Measurements from ENCODE around the gene CABCOCO1.
"Not testable (repeated sequence)": the region's sequence is repeated elsewhere in the genome, so short reads cannot be mapped to it uniquely, and the experiment has no call there.

CABCOCO1 gene

DNA sequence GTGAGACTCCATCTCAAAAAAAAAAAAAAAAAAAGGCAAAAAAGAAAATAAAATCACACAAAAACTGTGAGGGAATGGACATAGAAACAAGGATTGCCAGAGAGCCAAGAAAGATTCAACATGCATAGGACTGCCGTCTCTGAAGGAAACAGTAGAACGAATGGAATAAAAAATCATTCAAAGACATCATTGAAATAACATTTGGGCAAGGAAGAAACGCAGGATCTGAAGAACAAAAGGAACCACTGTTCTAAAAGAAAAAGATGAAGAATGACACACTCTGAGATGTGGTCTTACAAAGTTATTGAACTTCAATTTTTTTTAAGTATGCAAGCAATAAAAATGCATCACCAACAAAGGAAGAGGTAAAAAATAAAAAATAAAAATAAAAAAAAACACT, 57.2 kb downstream of the CABCOCO1 start:
- DNase-seq, result no peak

DNA sequence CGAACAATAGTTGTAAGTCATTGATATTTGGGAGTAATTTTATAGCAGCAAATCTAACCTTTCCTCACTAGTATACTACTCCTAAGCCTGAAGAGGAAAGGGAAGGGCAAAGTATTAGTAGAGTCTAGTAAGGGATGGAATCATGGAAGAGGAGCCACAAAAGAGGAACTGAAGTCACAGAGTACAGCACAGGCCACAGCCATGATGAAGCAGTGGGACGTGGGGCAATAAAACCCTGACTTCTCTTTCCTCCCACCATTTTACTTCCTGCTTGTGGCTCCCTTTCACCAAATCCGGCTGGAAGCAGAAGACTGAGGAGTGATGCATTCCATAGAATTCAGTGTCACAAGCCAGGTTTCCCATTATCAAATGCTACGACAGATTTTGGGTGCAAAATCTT, 58.7 kb downstream of the CABCOCO1 start:
- no peak for DNase-seq

DNA sequence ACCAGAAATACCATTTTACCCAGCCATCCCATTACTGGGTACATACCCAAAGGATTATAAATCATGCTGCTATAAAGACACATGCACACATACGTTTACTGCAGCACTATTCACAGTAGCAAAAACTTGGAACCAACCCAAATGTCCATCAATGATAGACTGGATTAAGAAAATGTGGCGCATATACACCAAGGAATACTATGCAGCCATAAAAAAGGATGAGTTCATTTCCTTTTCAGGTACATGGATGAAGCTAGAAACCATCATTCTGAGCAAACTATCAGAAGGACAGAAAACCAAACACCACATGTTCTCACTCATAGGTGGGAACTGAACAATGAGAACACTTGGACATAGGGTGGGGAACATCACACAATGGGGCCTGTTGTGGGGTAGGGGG, 62.5 kb downstream of the CABCOCO1 start:
- not testable (repeated sequence) for DNase-seq

DNA sequence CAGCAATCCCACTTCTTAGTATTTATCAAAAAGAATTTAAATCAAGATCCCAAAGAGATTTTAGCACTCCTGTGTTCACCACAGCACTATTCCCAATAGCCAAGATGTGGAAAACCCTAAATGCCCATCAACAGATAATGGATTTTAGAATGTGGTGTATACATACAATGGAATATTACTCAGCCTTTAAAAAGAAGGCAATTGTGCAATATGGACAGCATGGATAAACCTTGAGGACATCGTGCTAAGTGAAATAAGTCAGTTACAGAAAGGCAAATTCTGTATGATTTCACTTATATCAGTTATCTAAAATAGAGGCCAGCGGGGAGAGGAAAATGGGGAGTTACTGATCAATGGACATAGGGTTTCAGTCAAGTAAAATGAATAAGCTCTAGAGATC, 66.9 kb downstream of the CABCOCO1 start:
- DNase-seq, result no peak

DNA sequence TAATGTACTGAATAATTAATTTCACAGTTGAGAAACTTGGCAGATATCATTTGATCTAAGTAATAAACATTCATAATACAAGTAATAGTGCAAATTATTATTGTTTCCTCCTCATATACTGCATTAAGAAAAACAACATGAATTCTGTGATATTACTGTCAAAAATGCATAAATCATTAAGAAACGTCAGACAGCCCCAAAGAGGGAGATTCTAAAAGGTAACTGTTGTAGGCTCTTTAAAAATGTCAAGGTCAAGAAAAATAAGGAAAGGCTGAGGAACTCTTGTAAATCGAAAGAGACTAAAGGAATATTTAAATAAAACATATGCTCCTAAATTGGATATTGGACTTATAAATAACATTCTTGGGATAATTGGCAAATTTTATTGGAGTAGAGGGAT, 67.9 kb downstream of the CABCOCO1 start:
- no peak for DNase-seq

DNA sequence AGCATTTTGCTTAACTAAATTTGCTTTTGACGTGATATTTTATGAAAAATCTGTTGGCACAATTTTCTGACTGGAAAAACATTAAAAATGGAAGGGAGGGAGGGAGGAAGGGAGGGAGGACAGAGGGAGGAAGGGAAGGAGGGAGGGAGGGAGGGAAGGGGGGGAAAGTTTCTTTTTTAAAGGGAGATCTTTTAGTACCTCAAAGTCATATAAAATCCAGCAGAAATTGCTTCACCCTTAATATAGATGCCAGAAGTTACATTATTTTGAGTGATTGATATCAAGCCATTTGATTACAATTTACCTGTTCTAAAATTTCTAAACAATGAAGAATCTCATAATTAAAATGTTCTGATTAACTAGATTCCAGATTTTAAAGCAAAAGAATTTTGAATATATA, 68.9 kb downstream of the CABCOCO1 start:
- no peak for DNase-seq

DNA sequence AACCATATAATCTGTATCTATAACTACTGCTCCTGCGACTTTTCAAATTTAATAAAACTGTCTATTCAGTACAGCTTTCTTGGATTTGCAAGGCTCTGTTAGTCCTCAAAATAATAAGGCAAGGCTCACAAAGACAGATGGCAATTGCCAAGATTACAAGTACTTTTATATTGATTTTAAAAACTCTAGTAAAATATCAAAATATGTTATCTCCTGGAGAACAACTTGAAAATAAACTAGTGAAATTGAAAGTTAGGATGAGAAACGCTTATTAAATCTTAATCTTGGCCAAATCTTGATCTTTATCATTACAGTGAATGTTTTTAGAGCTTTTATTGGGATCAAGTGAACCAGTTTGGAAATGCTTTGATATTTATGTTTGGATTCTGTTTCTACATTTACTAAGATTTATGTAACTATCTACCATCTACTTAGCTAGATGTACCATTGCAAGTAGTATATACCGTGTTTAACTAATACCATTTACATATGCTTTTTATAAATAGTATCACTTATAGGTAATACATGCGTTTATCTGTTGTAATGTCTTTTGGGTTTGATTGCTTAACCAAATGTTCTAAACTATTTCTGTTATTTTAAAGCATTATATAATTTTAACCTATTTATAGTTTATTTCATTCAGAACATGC, 70.0 kb downstream of the CABCOCO1 start:
- DNase-seq, result no peak

DNA sequence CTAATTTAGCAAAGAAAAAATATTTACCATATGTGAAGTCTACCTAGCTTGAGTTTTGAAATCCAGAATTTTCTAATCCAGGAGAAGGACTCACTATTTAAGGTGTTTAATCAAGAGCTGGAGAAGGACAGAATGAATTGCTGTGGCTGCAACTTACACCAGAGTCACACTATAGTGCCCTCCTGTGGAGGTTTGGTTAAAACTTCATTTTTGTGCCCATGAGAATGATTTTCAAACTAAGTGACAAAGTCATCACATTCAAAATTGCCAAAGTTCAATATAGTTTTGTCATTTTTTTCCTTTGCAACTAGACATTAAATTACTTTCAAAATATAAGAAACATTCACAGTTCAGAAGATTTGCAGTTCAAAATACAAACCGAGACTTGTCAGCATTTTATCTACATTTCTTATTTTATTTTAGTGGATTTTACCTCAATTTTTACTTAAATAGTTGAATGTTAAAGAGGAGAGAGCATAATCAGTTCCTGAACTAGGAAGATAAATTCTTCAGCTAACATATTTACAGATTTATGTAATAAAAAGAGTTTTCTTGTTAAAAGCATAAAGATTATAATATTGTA, 70.7 kb downstream of the CABCOCO1 start:
- DNase-seq, result peak; percentile 50

DNA sequence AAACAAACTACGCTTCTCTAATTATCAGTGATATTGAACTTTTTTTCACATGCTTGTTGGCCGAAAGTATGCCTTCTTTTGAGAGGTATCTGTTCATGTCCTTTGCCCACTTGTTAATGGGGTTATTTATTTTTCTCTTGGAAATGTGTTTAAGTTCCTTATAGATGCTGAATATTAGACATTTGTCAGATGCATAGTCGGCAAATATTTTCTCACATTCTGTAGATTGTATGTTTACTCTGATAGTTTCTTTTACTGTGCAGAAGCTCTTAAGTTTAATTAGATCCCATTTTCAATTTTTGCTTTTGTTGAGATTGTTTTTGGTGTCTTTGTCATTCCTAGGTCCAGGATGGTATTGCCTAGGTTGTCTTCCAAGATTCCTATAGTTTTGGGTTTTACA, 73.2 kb downstream of the CABCOCO1 start:
- no peak for DNase-seq

DNA sequence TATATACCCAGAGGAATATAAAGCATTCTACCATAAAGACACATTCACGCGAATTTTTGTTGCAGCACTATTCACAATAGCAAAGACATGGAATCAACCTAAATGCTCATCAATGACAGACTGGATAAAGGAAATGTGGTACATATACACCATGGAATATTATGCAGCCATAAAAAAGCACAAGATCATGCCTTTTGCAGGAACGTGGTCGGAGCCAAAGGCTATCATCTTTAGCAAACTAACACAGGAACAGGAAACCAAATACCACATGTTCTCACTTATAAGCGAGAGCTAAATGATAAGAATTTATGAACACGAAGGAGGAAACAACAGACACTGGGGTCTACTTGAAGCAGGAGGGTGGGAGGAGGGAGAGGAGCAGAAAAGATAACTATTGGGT, 74.7 kb downstream of the CABCOCO1 start:
- DNase-seq, result not testable (repeated sequence)

DNA sequence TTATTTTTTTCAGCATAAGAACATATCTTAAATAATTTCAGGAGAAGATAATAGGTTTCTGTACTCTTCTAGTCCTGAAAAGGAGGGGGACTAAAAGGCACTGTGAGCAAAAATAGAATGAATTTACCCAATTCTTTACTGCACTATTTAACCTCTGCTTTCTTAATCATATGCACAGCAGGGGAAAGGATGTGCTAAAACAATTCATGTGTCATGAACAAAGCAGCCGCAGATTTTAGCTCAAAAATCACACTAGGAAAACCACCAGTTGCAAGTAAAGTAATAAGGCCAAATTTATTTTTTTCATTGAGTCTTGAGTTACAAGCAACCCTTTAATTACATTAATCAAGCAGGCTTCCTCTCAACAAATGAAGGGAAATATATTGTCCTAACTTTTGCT, 80.1 kb downstream of the CABCOCO1 start:
- no peak for DNase-seq

DNA sequence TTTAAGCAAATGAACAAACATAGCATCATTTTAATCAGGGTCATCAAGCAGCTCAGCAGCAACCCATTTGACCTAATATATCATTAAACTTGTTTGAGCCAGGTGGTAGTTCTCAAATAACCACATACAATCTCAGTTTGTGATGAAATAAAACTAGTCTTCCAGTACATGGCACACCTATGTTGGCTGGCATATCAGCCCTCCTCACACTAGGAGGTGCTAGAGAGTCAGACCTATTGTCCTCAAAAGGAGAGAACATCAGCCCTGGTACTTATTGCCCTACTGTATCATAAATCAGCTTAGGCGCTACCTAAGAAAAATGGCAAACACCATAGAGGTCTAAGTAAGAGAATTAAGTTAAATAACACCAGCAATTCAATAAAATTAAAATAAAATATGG, 81.7 kb downstream of the CABCOCO1 start:
- peak; percentile 23 for DNase-seq

DNA sequence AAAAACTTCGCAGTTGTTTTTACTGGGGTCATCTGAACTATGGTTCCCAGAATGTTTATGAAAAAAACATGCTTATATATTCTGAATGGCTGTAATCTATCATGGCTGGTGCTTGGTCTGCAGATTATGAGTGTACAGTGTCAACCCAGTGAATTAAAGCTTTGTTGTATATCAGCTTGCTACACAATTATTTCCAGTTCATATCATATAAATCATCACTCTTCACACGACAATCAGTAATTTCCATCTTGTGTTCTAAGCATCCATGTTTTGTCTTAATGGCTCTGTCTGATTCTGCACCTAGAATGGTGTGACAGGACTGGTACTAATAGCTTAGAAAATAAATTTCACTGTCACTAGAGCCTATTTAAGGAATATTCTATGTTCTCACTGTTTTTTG, 83.6 kb downstream of the CABCOCO1 start:
- no peak for DNase-seq

DNA sequence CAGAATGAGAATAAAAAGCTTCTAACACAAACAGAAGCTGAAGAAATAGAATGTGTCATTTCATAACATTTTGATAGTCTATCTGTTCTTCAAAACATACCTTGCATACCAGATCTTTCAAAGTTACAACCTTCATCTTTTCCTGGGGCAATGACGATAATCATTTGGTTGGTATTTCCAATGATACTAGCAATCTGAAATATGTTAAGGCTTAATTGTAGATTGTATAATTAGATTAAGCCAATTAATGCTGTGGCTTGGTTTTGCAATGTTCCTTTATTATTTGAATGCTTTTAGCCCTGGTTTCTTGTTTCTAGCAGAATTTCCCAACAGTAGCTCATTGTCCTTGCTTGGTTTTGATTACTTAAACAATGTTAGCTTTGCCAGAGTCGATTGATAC, 84.6 kb downstream of the CABCOCO1 start:
- no peak for DNase-seq

DNA sequence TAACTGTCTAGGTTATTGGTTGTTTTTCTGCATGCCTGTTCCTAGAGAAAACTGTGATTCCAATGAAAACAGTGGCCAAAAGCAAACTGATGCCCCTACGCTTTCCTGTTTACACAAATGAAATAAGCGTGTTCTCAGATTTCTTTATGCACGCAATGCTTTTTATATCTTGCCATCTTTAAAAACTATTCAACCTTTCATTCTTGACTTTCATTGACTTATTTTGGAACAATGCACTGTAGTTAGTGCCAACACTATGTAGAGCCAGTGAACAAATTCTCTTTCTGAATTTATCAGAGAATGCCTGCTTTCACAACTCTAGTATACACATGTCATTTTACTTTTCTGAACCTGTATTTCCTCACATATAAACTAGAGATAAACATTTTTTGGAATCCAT, 86.6 kb downstream of the CABCOCO1 start:
- no peak for DNase-seq

DNA sequence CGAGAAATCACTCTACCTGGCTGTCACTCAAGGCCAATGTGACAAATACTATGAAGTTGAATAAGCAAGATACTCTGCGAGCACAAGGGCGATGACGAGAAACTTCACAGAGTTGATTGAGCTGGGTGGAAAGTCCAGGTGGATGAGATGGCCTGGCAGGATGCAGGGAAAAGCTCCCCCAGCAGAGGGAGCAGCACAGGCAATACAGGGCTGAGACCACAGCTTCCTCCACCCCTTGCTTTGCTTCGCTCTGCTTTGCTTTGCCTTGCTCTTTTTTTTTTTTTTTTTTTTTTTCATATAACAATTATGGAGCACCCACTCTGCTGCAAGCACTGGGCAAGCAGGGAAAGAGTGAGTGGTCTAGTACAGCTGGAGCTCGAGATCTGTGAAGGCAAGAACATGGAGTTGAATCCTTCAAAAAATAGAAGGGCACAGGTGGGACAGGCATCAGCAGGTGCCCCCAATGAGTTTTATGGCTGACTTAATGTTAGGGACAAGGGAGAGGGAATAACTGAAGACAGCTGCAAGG, 88.3 kb downstream of the CABCOCO1 start:
- peak; percentile 81 for DNase-seq

DNA sequence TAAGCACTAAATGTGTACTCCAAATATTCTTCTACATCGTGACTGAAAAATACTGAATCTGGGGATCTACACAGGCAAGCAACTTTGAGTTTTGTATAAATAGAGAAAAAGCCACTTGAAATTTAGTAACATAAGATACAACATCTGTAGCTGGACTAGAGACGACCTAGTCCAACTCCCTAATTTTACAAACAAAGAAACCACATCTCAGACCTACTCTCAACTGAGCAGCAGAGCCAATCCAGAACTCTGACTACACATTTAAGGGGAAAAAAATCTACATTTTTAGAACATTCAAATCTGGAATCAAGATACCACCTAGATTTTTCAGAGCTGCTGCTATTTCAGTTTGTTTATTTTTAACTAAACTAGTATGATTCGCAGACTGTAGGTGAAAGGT, 88.9 kb downstream of the CABCOCO1 start:
- no peak for DNase-seq

DNA sequence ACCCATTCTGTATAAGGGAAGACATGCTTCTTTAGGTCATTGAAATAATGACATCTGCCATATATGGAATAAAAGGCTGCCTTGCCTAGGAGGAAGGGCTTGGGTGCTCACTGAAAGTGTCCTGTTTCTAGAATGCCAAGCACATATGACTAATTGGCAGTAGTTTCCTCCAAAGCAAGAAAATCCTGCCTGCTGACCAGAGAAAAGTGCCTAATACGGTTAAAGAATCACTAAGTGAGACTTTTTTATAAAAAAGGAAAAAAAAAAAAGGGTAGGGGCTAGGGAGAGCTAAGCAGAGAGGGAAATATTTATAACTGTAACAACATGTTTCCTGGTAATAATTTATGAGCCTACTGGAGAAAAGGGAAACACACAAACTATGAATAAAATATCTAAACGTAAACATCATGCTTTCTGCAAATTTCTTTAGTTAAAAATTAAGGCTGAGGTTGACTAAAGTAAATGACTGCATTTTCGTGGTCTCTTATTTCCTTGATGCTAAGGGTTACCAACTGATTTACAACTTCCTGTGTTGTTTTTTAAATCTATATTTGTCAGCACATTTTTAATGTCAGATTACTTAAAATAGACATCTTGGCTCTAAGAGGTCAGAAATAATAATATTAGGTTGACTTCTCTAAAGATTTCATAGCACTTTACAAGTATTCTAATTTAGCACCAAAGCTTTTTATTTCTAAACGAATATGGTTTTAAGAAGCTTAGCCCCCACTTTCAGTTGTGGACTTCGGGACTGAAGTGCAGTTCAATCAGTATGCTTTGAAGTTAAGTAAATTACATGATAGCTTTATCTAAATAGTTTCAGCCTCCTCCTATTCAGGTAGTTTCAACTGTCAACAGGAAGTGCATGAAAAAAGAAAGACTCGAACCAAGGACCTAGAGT, 89.6 kb downstream of the CABCOCO1 start:
- peak; percentile 44 for DNase-seq

DNA sequence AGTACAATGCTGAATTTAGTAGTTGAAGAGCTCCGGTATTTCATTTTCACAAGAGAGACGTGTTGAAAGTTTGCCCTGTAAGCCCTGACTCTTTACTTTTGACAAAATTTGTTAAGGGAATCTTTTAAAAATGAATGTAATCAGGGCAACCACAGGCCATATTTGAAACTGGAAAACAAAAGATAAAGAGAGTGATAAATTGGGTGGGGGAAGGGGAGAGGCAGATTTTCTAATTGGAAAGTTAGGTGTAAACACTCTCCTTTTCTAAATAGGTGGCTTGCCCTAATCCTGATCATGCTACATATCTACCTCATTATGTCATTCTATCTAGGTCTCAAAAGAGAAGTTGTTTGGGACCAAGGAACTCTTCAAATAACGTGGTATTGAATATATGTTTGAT, 90.7 kb downstream of the CABCOCO1 start:
- DNase-seq, result no peak

DNA sequence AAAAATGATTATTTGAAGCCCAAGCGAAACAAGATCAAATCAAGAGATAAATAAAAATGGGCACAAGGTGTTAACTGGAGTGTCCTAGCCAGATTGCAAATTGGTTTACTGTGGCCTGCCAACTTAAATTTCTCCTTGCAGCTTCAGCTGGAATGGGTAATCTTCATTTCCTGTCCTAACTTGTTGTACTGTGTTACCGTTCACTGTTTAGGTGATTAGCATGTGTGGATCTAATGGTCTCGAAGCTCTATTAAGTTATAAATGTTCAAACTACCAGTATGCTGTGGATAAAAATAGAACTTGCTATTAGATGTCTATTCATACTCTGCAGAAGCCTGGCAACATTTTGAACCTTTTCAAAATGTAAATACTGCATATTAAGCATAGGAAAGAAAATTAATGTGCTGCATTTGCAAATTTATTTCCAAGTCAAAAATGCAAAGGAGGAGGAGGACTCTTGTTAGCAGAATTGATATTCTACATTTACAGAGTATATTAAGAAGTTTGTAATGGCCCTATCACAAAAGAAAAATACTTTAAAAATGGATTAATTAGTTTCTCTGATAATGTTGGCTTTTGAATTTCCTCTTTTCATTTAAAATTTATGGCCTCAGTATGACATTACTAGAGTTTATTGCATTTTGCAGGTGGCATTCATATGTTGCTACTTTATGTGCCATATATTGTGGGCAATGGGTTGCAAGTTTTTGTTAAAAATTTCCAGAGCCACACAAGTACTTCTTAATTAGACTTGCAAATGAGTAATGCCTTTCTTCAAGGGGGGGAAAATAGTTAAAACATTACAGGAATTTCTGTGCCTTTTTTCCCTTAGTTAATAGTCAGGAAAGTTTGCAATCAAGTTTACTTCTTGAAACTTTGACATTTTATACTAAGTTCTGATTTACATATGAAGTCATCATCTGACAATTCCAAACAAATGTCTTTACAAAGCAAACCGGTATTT, 92.1 kb downstream of the CABCOCO1 start:
- no peak for DNase-seq

DNA sequence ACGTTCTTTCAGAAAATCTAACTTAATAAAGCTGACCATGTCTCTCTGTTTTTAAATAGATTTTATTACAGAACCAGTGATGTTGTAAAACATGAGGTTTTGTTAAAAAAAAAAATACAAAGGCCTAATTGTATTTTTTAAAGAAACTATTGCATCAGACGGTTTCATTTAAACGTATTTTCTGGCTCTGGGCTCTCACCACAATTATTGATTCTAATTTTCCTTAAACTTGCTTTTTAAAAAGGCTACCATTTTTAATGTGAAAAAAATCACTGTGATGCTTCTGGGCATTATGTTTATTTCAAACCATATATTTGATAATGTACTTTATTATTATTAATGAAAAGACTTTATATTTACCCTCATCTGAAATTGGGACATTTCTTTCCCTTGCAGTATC, 94.3 kb downstream of the CABCOCO1 start:
- no peak for DNase-seq

DNA sequence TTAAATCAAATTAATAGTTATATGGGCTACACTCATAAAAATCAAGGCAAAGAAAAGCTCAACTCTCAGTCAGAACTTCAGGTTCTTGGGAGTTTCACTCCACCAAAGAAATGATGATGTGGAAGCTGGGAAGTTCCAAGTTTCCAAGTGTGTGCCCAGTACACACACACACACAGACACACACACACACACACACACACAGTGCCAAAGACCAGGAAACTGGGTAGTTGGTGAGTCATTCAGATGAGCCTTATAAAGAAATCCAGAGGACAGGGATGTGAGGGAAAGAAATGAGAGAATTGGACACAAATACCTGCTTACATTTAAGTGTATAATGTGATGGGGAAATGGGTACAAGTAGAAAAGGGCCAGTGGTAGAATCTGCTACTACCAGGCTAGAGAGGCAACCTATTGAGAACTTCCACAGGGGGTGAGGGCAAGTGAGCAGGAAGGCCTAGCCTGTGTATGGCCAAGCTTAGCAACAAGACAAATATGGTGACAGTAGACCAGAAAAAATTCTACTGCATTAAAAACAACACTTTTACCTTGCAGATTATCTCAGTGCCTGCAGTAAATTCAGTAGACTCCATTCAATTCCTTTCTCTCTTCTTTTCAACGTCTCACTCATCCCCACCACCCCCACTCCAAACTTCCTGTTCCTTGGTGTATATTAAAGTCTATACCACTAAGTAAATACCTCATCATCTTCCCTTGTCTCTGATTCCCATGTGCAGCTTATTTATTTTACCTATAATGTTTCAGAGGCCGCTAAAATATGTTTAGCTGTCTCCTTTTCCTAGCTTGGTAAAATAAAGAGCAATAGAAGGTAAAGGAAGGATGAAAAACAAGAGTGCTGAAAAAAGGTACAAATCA, 95.0 kb downstream of the CABCOCO1 start:
- no peak for DNase-seq

Measured in activated CD4-positive, alpha-beta T cell treated with anti-CD3 and anti-CD28 coated beads, Interleukin-2, amount 50 U/mL, for 16 hours (primary cell).